HepG2 (cell line): ENCODE data around the gene CD151. TPM values are rescaled to one million over a fixed set of nuclear protein-coding genes. Genes with fewer than 3 reads are reported as not detected.

Experiments used
- ARNT ChIP-seq: fragments of 450-650 bp; IDR thresholded peaks from 2 replicates; pipeline ENCODE4 v1.6.1; 2017
- NFE2L1 ChIP-seq: sonication (generic); formaldehyde crosslinking; IDR thresholded peaks from 2 replicates; pipeline ENCODE4 v1.4.0; 2020; ENCODE audit warnings: missing genetic modification reagents, mild to moderate bottlenecking, borderline replicate concordance
- PTBP1 ChIP-seq: fragments of 200-400 bp; formaldehyde crosslinking; IDR thresholded peaks from 2 replicates; pipeline ENCODE4 v1.6.1; 2018; ENCODE audit warnings: low read length, low read depth; ENCODE audit not compliant: poor library complexity, severe bottlenecking
- RFX1 ChIP-seq: fragments of 450-650 bp; IDR thresholded peaks from 2 replicates; pipeline ENCODE4 v1.6.1; 2017
- SIN3A ChIP-seq: IDR thresholded peaks from 2 replicates; pipeline ENCODE4 v1.6.1; 2011; ENCODE audit warnings: low read depth, mild to moderate bottlenecking, control low read depth, low read length, borderline replicate concordance
- ZFYVE20 ChIP-seq: sonication (generic); formaldehyde crosslinking; IDR thresholded peaks from 2 replicates; pipeline ENCODE4 v1.8.0; 2023; ENCODE audit warnings: low read depth, mild to moderate bottlenecking, moderate library complexity, missing genetic modification reagents, borderline replicate concordance
- ZNF431 ChIP-seq: sonication (generic); formaldehyde crosslinking; IDR thresholded peaks from 2 replicates; pipeline ENCODE4 v1.9.0; 2022; ENCODE audit warnings: missing genetic modification reagents, low read depth, mild to moderate bottlenecking, borderline replicate concordance
- polyA plus RNA-seq, 8 experiments: library from polyadenylated mRNA; depleted of rRNA in 3 of 8; stranded (reverse) in 7 of 8; unstranded in 1 of 8; fragments of >200 nt; fragmentation: Illumina TruSeq in 4 of 8; extraction: Trizol in 4 of 8; gene quantifications; 2 replicates each; pipeline versions ENCODE4 v1.2.1 to v1.2.3, GENCODE V29; 2011 to 2016; ENCODE audit warnings: low read depth in 4 of 8, missing spikeins in 1 of 8, mixed read lengths in 1 of 8; ENCODE audit not compliant: insufficient read depth in 1 of 8
- total RNA-seq, 5 experiments: library from RNA; depleted of rRNA; stranded (reverse); fragments of >200 nt; fragmentation: Illumina TruSeq; extraction: Trizol; gene quantifications; 2 replicates each; pipeline ENCODE4 v1.2.3, GENCODE V29; 2016; ENCODE audit warnings: low read depth in 1 of 5
- TF ChIP-seq, protein P1 (sequence below), 2 experiments: sonication (generic) in 1 of 2; formaldehyde crosslinking in 1 of 2; IDR thresholded peaks; 2 replicates each; pipeline versions ENCODE4 v1.6.1 to v1.9.0; 2014 to 2022; ENCODE audit warnings: antibody characterized with exemption in 1 of 2, borderline replicate concordance in 1 of 2, inconsistent platforms in 1 of 2, low read depth in 1 of 2, missing genetic modification reagents in 1 of 2
- TF ChIP-seq, protein P2 (sequence below): sonication (generic); formaldehyde crosslinking; IDR thresholded peaks from 2 replicates; pipeline ENCODE4 v1.4.0; 2020; ENCODE audit warnings: missing genetic modification reagents
- TF ChIP-seq, protein P3 (sequence below): sonication (generic); formaldehyde crosslinking; IDR thresholded peaks from 2 replicates; pipeline ENCODE4 v1.5.1; 2020; ENCODE audit warnings: mild to moderate bottlenecking, missing genetic modification reagents, moderate library complexity

Gene CD151
- total and polyA plus RNA-seq, 2 of the 13 experiments (the other 11 are each of a cell fraction or from before 2014, with no cell fraction given), result 125 to 197 TPM

DNA sequence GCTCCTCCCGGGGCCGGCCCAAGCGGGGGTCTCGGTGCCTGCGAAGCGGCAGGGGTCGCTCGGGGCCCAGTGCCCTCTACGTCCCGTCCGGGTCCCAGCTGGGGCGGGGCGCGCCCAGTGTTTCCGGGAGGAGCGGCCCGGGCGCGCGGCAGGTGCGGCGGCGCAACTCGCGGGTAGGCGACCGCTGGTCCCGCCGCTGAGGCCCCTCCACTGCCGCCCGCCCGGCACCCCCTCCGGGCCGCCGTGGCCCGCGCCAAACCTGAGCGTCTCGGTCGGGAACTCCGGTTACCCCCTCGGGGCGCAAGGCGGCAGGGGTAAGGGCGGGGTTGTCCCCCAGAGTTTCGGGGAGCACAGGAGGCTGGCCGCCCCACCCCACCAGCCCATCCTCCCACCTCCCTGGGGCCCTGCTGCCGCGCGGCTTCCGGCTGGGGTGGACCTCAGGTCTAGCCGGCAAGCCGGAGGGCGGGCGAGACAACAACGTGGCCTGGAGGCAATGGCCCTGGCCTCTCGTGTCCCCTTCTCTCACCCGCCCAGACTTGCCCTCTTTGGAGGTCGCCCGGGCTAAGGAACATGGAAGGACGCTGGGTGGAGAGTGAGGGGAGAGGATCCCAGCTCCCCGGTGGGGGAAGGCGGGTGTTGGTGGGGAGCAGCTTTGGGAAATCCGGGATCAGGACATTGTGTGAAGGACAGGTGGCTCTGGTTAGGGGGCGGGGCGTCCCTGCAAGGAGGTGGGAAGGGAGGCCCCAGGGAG, 5.4 kb upstream of the CD151 start (continued):
- TF ChIP-seq, protein P1, sequence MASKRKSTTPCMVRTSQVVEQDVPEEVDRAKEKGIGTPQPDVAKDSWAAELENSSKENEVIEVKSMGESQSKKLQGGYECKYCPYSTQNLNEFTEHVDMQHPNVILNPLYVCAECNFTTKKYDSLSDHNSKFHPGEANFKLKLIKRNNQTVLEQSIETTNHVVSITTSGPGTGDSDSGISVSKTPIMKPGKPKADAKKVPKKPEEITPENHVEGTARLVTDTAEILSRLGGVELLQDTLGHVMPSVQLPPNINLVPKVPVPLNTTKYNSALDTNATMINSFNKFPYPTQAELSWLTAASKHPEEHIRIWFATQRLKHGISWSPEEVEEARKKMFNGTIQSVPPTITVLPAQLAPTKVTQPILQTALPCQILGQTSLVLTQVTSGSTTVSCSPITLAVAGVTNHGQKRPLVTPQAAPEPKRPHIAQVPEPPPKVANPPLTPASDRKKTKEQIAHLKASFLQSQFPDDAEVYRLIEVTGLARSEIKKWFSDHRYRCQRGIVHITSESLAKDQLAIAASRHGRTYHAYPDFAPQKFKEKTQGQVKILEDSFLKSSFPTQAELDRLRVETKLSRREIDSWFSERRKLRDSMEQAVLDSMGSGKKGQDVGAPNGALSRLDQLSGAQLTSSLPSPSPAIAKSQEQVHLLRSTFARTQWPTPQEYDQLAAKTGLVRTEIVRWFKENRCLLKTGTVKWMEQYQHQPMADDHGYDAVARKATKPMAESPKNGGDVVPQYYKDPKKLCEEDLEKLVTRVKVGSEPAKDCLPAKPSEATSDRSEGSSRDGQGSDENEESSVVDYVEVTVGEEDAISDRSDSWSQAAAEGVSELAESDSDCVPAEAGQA (IDR thresholded peaks at IDR 0.05; ENCODE audit: low read depth), result no peak
- TF ChIP-seq, protein P1 (CRISPR knock-in tag; IDR thresholded peaks at IDR 0.05; ENCODE audit: borderline replicate concordance), result no peak
- TF ChIP-seq NFE2L1 (CRISPR knock-in tag) (no peak), ZFYVE20 (CRISPR knock-in tag) (no peak), SIN3A (peak; percentile 55; the same call in 1 of the 2 replicates), ARNT (no peak), RFX1 (no peak), PTBP1 (no peak), ZNF431 (no peak; the same call in 1 of the 2 replicates)
- TF ChIP-seq, protein P2, sequence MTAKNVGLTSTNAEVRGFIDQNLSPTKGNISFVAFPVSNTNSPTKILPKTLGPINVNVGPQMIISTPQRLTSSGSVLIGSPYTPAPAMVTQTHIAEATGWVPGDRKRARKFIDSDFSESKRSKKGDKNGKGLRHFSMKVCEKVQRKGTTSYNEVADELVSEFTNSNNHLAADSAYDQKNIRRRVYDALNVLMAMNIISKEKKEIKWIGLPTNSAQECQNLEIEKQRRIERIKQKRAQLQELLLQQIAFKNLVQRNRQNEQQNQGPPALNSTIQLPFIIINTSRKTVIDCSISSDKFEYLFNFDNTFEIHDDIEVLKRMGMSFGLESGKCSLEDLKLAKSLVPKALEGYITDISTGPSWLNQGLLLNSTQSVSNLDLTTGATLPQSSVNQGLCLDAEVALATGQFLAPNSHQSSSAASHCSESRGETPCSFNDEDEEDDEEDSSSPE (CRISPR knock-in tag), result peak; percentile 57; the same call in 1 of the 2 replicates
- TF ChIP-seq, protein P3, sequence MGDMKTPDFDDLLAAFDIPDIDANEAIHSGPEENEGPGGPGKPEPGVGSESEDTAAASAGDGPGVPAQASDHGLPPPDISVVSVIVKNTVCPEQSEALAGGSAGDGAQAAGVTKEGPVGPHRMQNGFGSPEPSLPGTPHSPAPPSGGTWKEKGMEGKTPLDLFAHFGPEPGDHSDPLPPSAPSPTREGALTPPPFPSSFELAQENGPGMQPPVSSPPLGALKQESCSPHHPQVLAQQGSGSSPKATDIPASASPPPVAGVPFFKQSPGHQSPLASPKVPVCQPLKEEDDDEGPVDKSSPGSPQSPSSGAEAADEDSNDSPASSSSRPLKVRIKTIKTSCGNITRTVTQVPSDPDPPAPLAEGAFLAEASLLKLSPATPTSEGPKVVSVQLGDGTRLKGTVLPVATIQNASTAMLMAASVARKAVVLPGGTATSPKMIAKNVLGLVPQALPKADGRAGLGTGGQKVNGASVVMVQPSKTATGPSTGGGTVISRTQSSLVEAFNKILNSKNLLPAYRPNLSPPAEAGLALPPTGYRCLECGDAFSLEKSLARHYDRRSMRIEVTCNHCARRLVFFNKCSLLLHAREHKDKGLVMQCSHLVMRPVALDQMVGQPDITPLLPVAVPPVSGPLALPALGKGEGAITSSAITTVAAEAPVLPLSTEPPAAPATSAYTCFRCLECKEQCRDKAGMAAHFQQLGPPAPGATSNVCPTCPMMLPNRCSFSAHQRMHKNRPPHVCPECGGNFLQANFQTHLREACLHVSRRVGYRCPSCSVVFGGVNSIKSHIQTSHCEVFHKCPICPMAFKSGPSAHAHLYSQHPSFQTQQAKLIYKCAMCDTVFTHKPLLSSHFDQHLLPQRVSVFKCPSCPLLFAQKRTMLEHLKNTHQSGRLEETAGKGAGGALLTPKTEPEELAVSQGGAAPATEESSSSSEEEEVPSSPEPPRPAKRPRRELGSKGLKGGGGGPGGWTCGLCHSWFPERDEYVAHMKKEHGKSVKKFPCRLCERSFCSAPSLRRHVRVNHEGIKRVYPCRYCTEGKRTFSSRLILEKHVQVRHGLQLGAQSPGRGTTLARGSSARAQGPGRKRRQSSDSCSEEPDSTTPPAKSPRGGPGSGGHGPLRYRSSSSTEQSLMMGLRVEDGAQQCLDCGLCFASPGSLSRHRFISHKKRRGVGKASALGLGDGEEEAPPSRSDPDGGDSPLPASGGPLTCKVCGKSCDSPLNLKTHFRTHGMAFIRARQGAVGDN (CRISPR knock-in tag), result peak; percentile 96
